Erythroblast (primary cell): ENCODE measurements around the gene AP1B1.

Experiments used
- GATA1 ChIP-seq: IDR thresholded peaks from 2 replicates; pipeline ENCODE4 v1.6.1; 2011; ENCODE audit warnings: low read depth, mild to moderate bottlenecking, control low read depth, low read length, moderate library complexity
- POLR2A ChIP-seq: IDR thresholded peaks from 2 replicates; pipeline ENCODE4 v1.6.1; 2011; ENCODE audit warnings: mild to moderate bottlenecking, low read length

DNA sequence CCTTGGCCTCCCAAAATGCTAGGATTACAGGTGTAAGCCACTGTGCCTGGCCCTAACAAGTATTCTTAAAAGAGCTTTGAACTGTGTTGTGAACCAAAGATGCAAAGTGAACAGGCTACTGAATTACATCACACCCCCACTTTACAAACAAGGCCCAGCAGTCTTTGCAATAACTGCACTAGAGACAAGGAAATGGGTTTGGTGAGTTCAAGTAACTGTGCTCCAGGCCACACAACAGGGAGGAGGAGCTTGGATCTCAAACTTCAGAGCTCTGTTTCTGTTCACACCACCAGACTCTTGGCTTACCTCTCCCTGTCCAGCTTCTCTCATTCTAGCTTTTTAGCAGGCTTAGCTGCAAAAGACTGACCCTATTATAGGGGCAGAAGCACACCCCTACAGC lies 42.4 kb downstream of the AP1B1 start:
- TF ChIP-seq POLR2A (no peak), GATA1 (no peak)
